Calu3 (cell line): ENCODE results near the gene SLC25A13. TPM values are rescaled to one million over a fixed set of nuclear protein-coding genes. Genes with fewer than 3 reads are reported as not detected.

ENCODE experiments used
- BruUV-seq: library from RNA; stranded (reverse); fragments of 400-500 nt; replicated peaks from 2 replicates; lab custom pipeline; 2021; lab: Mats Ljungman, UMichigan
- CTCF ChIA-PET: fragments of 300-600 bp; sonication (Branson Sonifier 250); formaldehyde crosslinking; loops from one replicate; lab custom pipeline; 2022; ENCODE audit warnings: antibody characterized with exemption; lab: Charles Lee
- DNase-seq: peaks from one replicate; pipeline ENCODE4 v3.0.0; 2022
- H3K27ac Mint-ChIP-seq: one replicate; pipeline ENCODE4 v1.8.0; 2022; ENCODE audit warnings: mixed read lengths; ENCODE audit not compliant: unreplicated experiment
- H3K27me3 Mint-ChIP-seq: one replicate; pipeline ENCODE4 v1.8.0; 2022; ENCODE audit warnings: mixed read lengths; ENCODE audit not compliant: unreplicated experiment
- H3K36me3 Mint-ChIP-seq: one replicate; pipeline ENCODE4 v1.8.0; 2022; ENCODE audit warnings: mild to moderate bottlenecking, moderate library complexity, mixed read lengths; ENCODE audit not compliant: insufficient read depth, unreplicated experiment
- H3K4me1 Mint-ChIP-seq: one replicate; pipeline ENCODE4 v1.8.0; 2022; ENCODE audit warnings: mild to moderate bottlenecking, low read depth, mixed read lengths; ENCODE audit not compliant: unreplicated experiment
- H3K4me3 Mint-ChIP-seq: one replicate; pipeline ENCODE4 v1.8.0; 2022; ENCODE audit warnings: mild to moderate bottlenecking, low read depth, moderate library complexity, mixed read lengths; ENCODE audit not compliant: unreplicated experiment
- H3K9me3 Mint-ChIP-seq: one replicate; pipeline ENCODE4 v1.8.0; 2022; ENCODE audit warnings: low read depth, mixed read lengths; ENCODE audit not compliant: unreplicated experiment
- CTCF ChIP-seq: fragments of 200-600 bp; IDR thresholded peaks from one replicate; pipeline ENCODE4 v1.8.0; 2022; ENCODE audit warnings: antibody characterized with exemption; ENCODE audit not compliant: unreplicated experiment
- intact Hi-C: fragments of 100-400 bp; cut with micrococcal nuclease; formaldehyde crosslinking; loops from one replicate; pipeline ENCODE4 v1.10.0; 2022; ENCODE audit not compliant: unreplicated experiment
- total RNA-seq: library from RNA; stranded (reverse); gene quantifications from 2 replicates; pipeline ENCODE4 v1.2.3, GENCODE V29; 2022

The SLC25A13 gene
- total RNA-seq, 1 experiment from 2014 or later: 18.1 TPM

- DNase-seq: no peak
- intact Hi-C loops: no loop called here
- Mint-ChIP-seq H3K9me3 (no peaks in the 10 kb centered on the region), H3K27me3 (no peaks in the 10 kb centered on the region), H3K27ac (no peak overlapping the region), H3K4me3 (no peak overlapping the region), H3K36me3 (no peaks in the 10 kb centered on the region), H3K4me1 (no peaks in the 10 kb centered on the region)
- CTCF ChIA-PET: no interaction called here
- BruUV-seq: no TSS peak
- no peak for TF ChIP-seq CTCF
These were observed 169.2 kb downstream of the SLC25A13 start for GRCh38 chr7:96152706-96153105.

- Mint-ChIP-seq H3K4me3 (no peak overlapping the region), H3K36me3 (no peaks in the 10 kb centered on the region), H3K27ac (no peak overlapping the region), H3K4me1 (no peaks in the 10 kb centered on the region), H3K27me3 (no peaks in the 10 kb centered on the region), H3K9me3 (no peaks in the 10 kb centered on the region)
- DNase-seq: no peak
- no TSS peak for BruUV-seq
- no peak for TF ChIP-seq CTCF
- intact Hi-C loops: no loop called here
- CTCF ChIA-PET: no interaction called here
These were observed 170.0 kb downstream of the SLC25A13 start for GRCh38 chr7:96151889-96152288.

- Mint-ChIP-seq H3K4me1 (no peaks in the 10 kb centered on the region), H3K27ac (no peak overlapping the region), H3K4me3 (no peak overlapping the region), H3K36me3 (peaks cover 6% of the 10 kb centered on the region), H3K9me3 (no peaks in the 10 kb centered on the region), H3K27me3 (no peaks in the 10 kb centered on the region)
- intact Hi-C loops: no loop called here
- no peak for TF ChIP-seq CTCF
- no TSS peak for BruUV-seq
- CTCF ChIA-PET: no interaction called here
- no peak for DNase-seq
These were observed 177.7 kb downstream of the SLC25A13 start for GRCh38 chr7:96144260-96144526.

- Mint-ChIP-seq H3K27ac (no peak overlapping the region), H3K4me3 (no peak overlapping the region), H3K27me3 (no peaks in the 10 kb centered on the region), H3K36me3 (peaks cover 6% of the 10 kb centered on the region), H3K9me3 (no peaks in the 10 kb centered on the region), H3K4me1 (no peaks in the 10 kb centered on the region)
- TF ChIP-seq CTCF: no peak
- CTCF ChIA-PET: no interaction called here
- intact Hi-C loops: no loop called here
- no peak for DNase-seq
- BruUV-seq: no TSS peak
These were observed 178.2 kb downstream of the SLC25A13 start for GRCh38 chr7:96143495-96144259.
